PC-3 (cell line): ENCODE measurements around the gene ZBTB7A. TPM values are rescaled to one million over a fixed set of nuclear protein-coding genes. Genes with fewer than 3 reads are reported as not detected.
"Not testable (repeated sequence)": the region's sequence is repeated elsewhere in the genome, so short reads cannot be mapped to it uniquely, and the experiment has no call there.

Experiments used
- ATAC-seq: fragments of 200-7000 bp; cut with Tn5 transposase; 2 replicates; pipeline ENCODE4 v1.9.1; 2020; ENCODE audit warnings: mild to moderate bottlenecking, moderate library complexity
- BruUV-seq: library from RNA; stranded (reverse); fragments of 400-500 nt; replicated peaks from 2 replicates; lab custom pipeline; 2021; lab: Mats Ljungman, UMichigan
- CTCF ChIA-PET: fragments of 300-600 bp; sonication (Branson Sonifier 250); formaldehyde crosslinking; loops from one replicate; lab custom pipeline; 2022; ENCODE audit warnings: antibody characterized with exemption; lab: Charles Lee
- POLR2A ChIA-PET: fragments of 300-600 bp; sonication (Branson Sonifier 250); formaldehyde crosslinking; loops from one replicate; lab custom pipeline; 2022; ENCODE audit warnings: antibody characterized with exemption; ENCODE audit not compliant: unreplicated experiment; lab: Charles Lee
- DNase-seq: peaks from one replicate; pipeline ENCODE4 v3.0.0-alpha.2; 2015
- H2AFZ ChIP-seq: fragments of 300-600 bp; sonication (generic); 2 replicates; pipeline ENCODE4 v1.6.0; 2016; ENCODE audit warnings: antibody characterized with exemption, low read length
- H3F3A ChIP-seq: fragments of 300-600 bp; sonication (generic); one replicate; pipeline ENCODE4 v1.6.0; 2017; ENCODE audit warnings: antibody characterized with exemption, low read length, control low read depth, mild to moderate bottlenecking; ENCODE audit not compliant: unreplicated experiment
- H3K27ac ChIP-seq: fragments of 300-600 bp; sonication (generic); 2 replicates; pipeline ENCODE4 v1.5.1; 2016; ENCODE audit warnings: mild to moderate bottlenecking, low read length
- H3K27me3 ChIP-seq: fragments of 300-600 bp; sonication (generic); 2 replicates; pipeline ENCODE4 v1.6.1; 2016; ENCODE audit warnings: low read length, mixed read lengths
- H3K36me3 ChIP-seq: fragments of 300-600 bp; sonication (generic); 2 replicates; pipeline ENCODE4 v1.6.1; 2016; ENCODE audit warnings: low read depth, mixed run types, low read length, mixed read lengths
- H3K4me1 ChIP-seq: fragments of 300-600 bp; sonication (generic); 2 replicates; pipeline ENCODE4 v1.5.1; 2016; ENCODE audit warnings: low read length; ENCODE audit not compliant: insufficient read depth
- H3K4me2 ChIP-seq: fragments of 300-600 bp; sonication (generic); 2 replicates; pipeline ENCODE4 v1.6.0; 2016; ENCODE audit warnings: low read length
- H3K4me3 ChIP-seq: fragments of 300-600 bp; sonication (generic); 2 replicates; pipeline ENCODE4 v1.5.1; 2016; ENCODE audit warnings: mild to moderate bottlenecking, low read length, mixed read lengths
- H3K79me2 ChIP-seq: fragments of 300-600 bp; sonication (generic); 2 replicates; pipeline ENCODE4 v1.6.1; 2017; ENCODE audit warnings: low read length, mixed read lengths
- H3K9ac ChIP-seq: fragments of 300-600 bp; sonication (generic); 2 replicates; pipeline ENCODE4 v1.6.0; 2016; ENCODE audit warnings: mild to moderate bottlenecking, low read length
- H3K9me2 ChIP-seq: fragments of 300-600 bp; sonication (generic); replicated peaks from 2 replicates; pipeline ENCODE4 v1.6.1; 2016; ENCODE audit warnings: mixed run types, low read length, mixed read lengths
- H3K9me3 ChIP-seq: fragments of 300-600 bp; sonication (generic); 2 replicates; pipeline ENCODE4 v1.6.1; 2016; ENCODE audit warnings: low read length, mixed read lengths
- H4K20me1 ChIP-seq: fragments of 300-600 bp; sonication (generic); 2 replicates; pipeline ENCODE4 v1.6.1; 2016; ENCODE audit warnings: low read length, mixed read lengths
- EZH2phosphoT487 ChIP-seq: fragments of 300-600 bp; sonication (generic); IDR thresholded peaks from 2 replicates; pipeline ENCODE4 v1.6.1; 2018; ENCODE audit warnings: mild to moderate bottlenecking, antibody characterized with exemption, low read length, borderline replicate concordance
- intact Hi-C: fragments of 100-400 bp; cut with micrococcal nuclease; formaldehyde crosslinking; loops from 2 replicates; pipeline ENCODE4 v1.9.0; 2023
- total RNA-seq: library from RNA; depleted of rRNA; stranded (reverse); fragments of >200 nt; gene quantifications from 2 replicates; pipeline ENCODE4 v1.2.3, GENCODE V29; 2014

ZBTB7A gene
- total RNA-seq, 1 experiment from 2014 or later: 16.7 TPM

GRCh38 chr19:4007021-4007835 is 59.5 kb downstream of the ZBTB7A start, which contains the start of gene PIAS4:
Gene PIAS4 (plus strand): TSS chr19:4007736. CDS start chr19:4007761, 25 bp downstream.
- ChIA-PET CTCF (no interaction called here), POLR2A (interaction anchor here (0.7 kb wide), 1 partner anchor 102 kb away, joined by 12 read pairs; no protein-coding TSS in a partner anchor)
- peak within 1 kb of the TSS; percentile 83 for H3K9ac ChIP-seq
- H3K27me3 ChIP-seq: no peaks in the 10 kb centered on the region
- peak within 1 kb of the TSS; percentile 37; the same call in 1 of the 2 replicates for H3K27ac ChIP-seq
- ATAC-seq (peak; percentile 94), DNase-seq (peak; percentile 92)
- no peaks in the 10 kb centered on the region for H3K9me3 ChIP-seq
- TF ChIP-seq EZH2phosphoT487: no peak
- intact Hi-C loops: no loop called here
- 0 out of 2 replicates have a peak, but pooled peaks cover 4% of the 10 kb centered on the region for H4K20me1 ChIP-seq
- no peaks in the 10 kb centered on the region for H3K9me2 ChIP-seq
- TSS peak; percentile 75 for BruUV-seq
- no peaks in the 10 kb centered on the region for H3F3A ChIP-seq
- peak within 1 kb of the TSS; percentile 93 for H3K4me2 ChIP-seq
- peaks cover 5% of the 10 kb centered on the region; the same call in 1 of the 2 replicates for H3K4me1 ChIP-seq
- H2AFZ ChIP-seq: peak within 1 kb of the TSS; percentile 76
- peaks cover 36% of the 10 kb centered on the region for H3K79me2 ChIP-seq
- peak within 1 kb of the TSS; percentile 98 for H3K4me3 ChIP-seq
- no peaks in the 10 kb centered on the region for H3K36me3 ChIP-seq

GRCh38 chr19:4005436-4005835 is 61.3 kb downstream of the ZBTB7A start:
- H3K36me3 ChIP-seq, POLR2A ChIA-PET, H3K4me1 ChIP-seq, ATAC-seq, H3K9me2 ChIP-seq, H2AFZ ChIP-seq, intact Hi-C loops, DNase-seq, H3K27me3 ChIP-seq, H3K4me2 ChIP-seq, BruUV-seq, CTCF ChIA-PET, H3K9ac ChIP-seq, H3K4me3 ChIP-seq, H3K9me3 ChIP-seq, H3K27ac ChIP-seq, H4K20me1 ChIP-seq, H3F3A ChIP-seq: not testable (repeated sequence)
- H3K79me2 ChIP-seq: peaks cover 26% of the 10 kb centered on the region

- H3F3A ChIP-seq, H3K4me2 ChIP-seq, H3K4me3 ChIP-seq, H3K27me3 ChIP-seq, H3K36me3 ChIP-seq, H3K4me1 ChIP-seq, POLR2A ChIA-PET, DNase-seq, H3K79me2 ChIP-seq, H2AFZ ChIP-seq, intact Hi-C loops, ATAC-seq, BruUV-seq, CTCF ChIA-PET, H3K9ac ChIP-seq, H3K9me2 ChIP-seq, H4K20me1 ChIP-seq, H3K27ac ChIP-seq, H3K9me3 ChIP-seq: not testable (repeated sequence)
Measured at GRCh38 chr19:4000798-4001197, 65.9 kb downstream of the ZBTB7A start.

- H3K4me1 ChIP-seq, H2AFZ ChIP-seq, H3K9me3 ChIP-seq, intact Hi-C loops, ATAC-seq, H3K27me3 ChIP-seq, H4K20me1 ChIP-seq, H3K9ac ChIP-seq, DNase-seq, H3K9me2 ChIP-seq, H3K79me2 ChIP-seq, H3K36me3 ChIP-seq, H3K4me2 ChIP-seq, H3K4me3 ChIP-seq, H3F3A ChIP-seq, CTCF ChIA-PET, BruUV-seq, POLR2A ChIA-PET, H3K27ac ChIP-seq: not testable (repeated sequence)
Measured at GRCh38 chr19:3998667-3999412, 67.9 kb downstream of the ZBTB7A start.
